H1 (cell line): ENCODE results near the gene TACR2.

Experiments used
- ATF2 ChIP-seq: IDR thresholded peaks from 2 replicates; pipeline ENCODE4 v1.6.1; 2012; ENCODE audit warnings: low read length, inconsistent platforms
- CHD2 ChIP-seq: IDR thresholded peaks from 2 replicates; pipeline ENCODE4 v1.6.1; 2012; ENCODE audit warnings: low read length, improper control_type of control experiment
- CTCF ChIP-seq, 3 experiments: IDR thresholded peaks; 1 replicate in 2 of 3; 2 replicates in 1 of 3; pipeline versions ENCODE4 v1.5.1 to v1.6.1; 2011; ENCODE audit warnings: low read length in 3 of 3, mild to moderate bottlenecking in 3 of 3, inconsistent platforms in 2 of 3, low read depth in 1 of 3, moderate library complexity in 1 of 3; ENCODE audit not compliant: insufficient read depth in 1 of 3; ENCODE audit errors: control extremely low read depth in 1 of 3
- EZH2 ChIP-seq: fragments of 200-600 bp; sonication (generic); IDR thresholded peaks from 2 replicates; pipeline ENCODE4 v1.7.1; 2012; ENCODE audit warnings: low read depth, mild to moderate bottlenecking, moderate library complexity, low read length, inconsistent platforms; ENCODE audit not compliant: severe bottlenecking
- HDAC6 ChIP-seq: IDR thresholded peaks from one replicate; pipeline ENCODE4 v1.7.1; 2012; ENCODE audit warnings: low read depth, mild to moderate bottlenecking, inconsistent platforms, low read length, moderate library complexity
- JUN ChIP-seq: IDR thresholded peaks from 2 replicates; pipeline ENCODE4 v1.6.1; 2011; ENCODE audit warnings: low read depth, mild to moderate bottlenecking, improper control_type of control experiment, low read length
- KDM1A ChIP-seq: fragments of 200-600, 300-600 bp; sonication (generic); IDR thresholded peaks from 2 replicates; pipeline ENCODE4 v1.7.1; 2016; ENCODE audit warnings: mild to moderate bottlenecking, low read length, borderline replicate concordance
- POLR2AphosphoS5 ChIP-seq: IDR thresholded peaks from 2 replicates; pipeline ENCODE4 v1.6.1; 2011; ENCODE audit warnings: low read depth, low read length
- SP1 ChIP-seq: IDR thresholded peaks from 2 replicates; pipeline ENCODE4 v1.6.1; 2011; ENCODE audit warnings: low read depth, low read length
- TAF1 ChIP-seq: IDR thresholded peaks from 2 replicates; pipeline ENCODE4 v1.6.1; 2011; ENCODE audit warnings: mild to moderate bottlenecking, low read depth, low read length
- TEAD4 ChIP-seq: IDR thresholded peaks from 2 replicates; pipeline ENCODE4 v1.6.1; 2012; ENCODE audit warnings: low read depth, low read length, inconsistent platforms, mixed read lengths
- USF2 ChIP-seq: IDR thresholded peaks from 2 replicates; pipeline ENCODE4 v1.6.1; 2011; ENCODE audit warnings: low read length, improper control_type of control experiment

- TF ChIP-seq HDAC6 (no peak), TEAD4 (no peak), CTCF (IDR thresholded peaks at IDR 0.05; ENCODE audit: control extremely low read depth in 1 of 3, insufficient read depth in 1 of 3, low read depth in 1 of 3, low read length in 3 of 3) (no peak), ATF2 (no peak), CHD2 (no peak), POLR2AphosphoS5 (no peak), KDM1A (no peak), USF2 (no peak), SP1 (no peak), EZH2 (no peak), JUN (no peak), TAF1 (no peak)
Measured at GRCh38 chr10:69439350-69439739, 22.6 kb upstream of the TACR2 start.
